RWPE1 (cell line): Measurements from ENCODE around the gene RNF217.

Experiments
- CTCF ChIA-PET: fragments of 350-600 bp; sonication (Branson Sonifier 250); formaldehyde crosslinking; extraction: SDS; loops from one replicate; lab custom pipeline; 2021; lab: Yijun Ruan, JAX
- POLR2A ChIA-PET: fragments of 400-600 bp; formaldehyde crosslinking; extraction: SDS; loops from one replicate; lab custom pipeline; 2020; ENCODE audit warnings: antibody characterized with exemption; ENCODE audit not compliant: low non-redundant PET; lab: Yijun Ruan, JAX
- DNase-seq: peaks from one replicate; pipeline ENCODE4 v3.0.0; 2012; ENCODE audit warnings: low spot score
- H3K27ac ChIP-seq: fragments of 450-650 bp; 2 replicates; pipeline ENCODE4 v1.5.1; 2017
- CTCF ChIP-seq: fragments of 450-650 bp; conservative IDR thresholded peaks from 2 replicates; pipeline ENCODE4 v1.5.1; 2017; ENCODE audit warnings: low read depth, mild to moderate bottlenecking

Gene RNF217

DNA sequence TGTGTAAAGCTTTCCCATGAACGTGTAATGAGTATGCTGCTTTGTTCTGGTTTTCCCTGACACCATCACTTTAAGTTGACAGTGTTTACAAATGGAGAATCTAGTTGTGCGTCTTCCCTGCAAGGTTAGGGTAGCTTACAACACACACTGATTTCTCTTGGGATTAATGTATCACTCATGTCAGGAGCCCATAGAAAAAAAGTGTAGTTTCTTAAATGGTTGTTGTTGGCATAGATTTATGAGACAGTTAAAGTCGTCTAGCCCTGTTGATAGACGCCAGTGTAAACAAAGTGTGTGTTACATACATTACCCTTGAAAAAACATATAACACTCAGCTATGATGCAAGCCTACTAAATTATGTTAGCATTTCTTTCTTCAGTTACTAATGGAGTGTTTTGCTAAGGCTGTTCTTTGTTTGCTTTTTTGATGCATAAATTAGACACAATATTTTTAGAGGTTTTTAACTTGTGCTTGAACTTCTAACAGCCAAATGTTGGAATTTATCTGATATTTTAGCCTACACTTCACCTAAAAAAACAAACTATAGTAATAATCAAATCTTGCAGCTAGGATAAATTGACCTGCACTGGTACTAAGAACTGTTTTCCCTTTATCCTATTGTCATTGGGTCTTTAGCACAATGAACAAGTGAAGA is 88.6 kb downstream of the RNF217 start:
- ChIA-PET POLR2A (no interaction called here), CTCF (no interaction called here)
- no peak for DNase-seq
- TF ChIP-seq CTCF = no peak
- no peak overlapping the region for H3K27ac ChIP-seq

- DNase-seq = no peak
- no peak for TF ChIP-seq CTCF
- ChIA-PET CTCF (no interaction called here), POLR2A (no interaction called here)
- no peak overlapping the region for H3K27ac ChIP-seq
Observed at GRCh38 chr6:125053809-125054208, 91.6 kb downstream of the RNF217 start.

- no peak for DNase-seq
- CTCF ChIA-PET = no interaction called here
- no peak overlapping the region for H3K27ac ChIP-seq
- no peak for TF ChIP-seq CTCF
- POLR2A ChIA-PET = no interaction called here
Observed at GRCh38 chr6:125054331-125054730, 92.1 kb downstream of the RNF217 start.

- POLR2A ChIA-PET = no interaction called here
- no peak for TF ChIP-seq CTCF
- no peak overlapping the region for H3K27ac ChIP-seq
- DNase-seq = no peak
- CTCF ChIA-PET = no interaction called here
Observed at GRCh38 chr6:125057392-125058246, 95.4 kb downstream of the RNF217 start.

DNA sequence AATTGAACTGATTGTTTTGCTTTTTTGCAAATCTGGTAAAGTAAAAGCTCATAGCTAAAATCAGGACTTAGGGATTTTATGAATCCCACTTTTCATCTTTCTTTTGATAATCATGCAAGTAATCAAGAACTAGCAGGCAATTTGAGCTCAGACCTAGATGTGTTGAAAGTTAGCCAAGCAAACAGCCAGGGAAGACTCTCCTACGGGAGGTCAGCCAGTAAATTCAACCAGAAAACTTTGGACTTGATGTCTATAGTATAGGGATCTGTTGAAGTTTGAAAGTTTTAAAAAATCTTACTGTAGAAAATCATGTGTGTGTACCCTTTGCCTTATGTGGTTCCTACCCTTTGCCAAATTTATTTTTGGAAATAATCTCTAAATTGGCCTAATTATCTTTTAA is 96.3 kb downstream of the RNF217 start:
- no peak for TF ChIP-seq CTCF
- ChIA-PET POLR2A (no interaction called here), CTCF (no interaction called here)
- no peak for DNase-seq
- H3K27ac ChIP-seq = no peak overlapping the region

DNA sequence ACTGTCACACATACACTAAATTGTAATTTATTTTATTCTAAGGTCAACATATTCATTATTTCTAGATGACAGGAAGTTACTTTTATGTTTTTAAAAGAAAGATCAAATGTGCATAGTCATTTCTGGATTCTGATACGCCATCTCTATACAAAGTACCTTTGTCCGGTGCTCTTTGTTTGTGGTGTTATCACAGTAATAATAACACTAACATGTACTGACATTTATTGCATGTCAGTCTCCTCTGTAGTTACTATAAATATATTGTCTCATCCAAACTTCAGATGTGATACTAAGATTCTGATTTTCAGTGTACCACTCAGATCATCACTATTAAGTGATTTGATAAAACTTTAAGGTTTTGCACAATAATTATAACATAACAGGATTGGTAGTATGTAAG is 101.1 kb downstream of the RNF217 start:
- no peak for DNase-seq
- CTCF ChIA-PET = no interaction called here

More for the DNA sequence above, 101.1 kb downstream of the RNF217 start:
- POLR2A ChIA-PET = no interaction called here
- no peak for TF ChIP-seq CTCF
- H3K27ac ChIP-seq = no peak overlapping the region
